HG02938 (cell line): Measurements from ENCODE around the gene DGKG.

Source experiments
- ATAC-seq: cut with Tn5 transposase; IDR thresholded peaks from one replicate; pipeline ENCODE4 v1.9.1; 2021; ENCODE audit warnings: mild to moderate bottlenecking, moderate library complexity; ENCODE audit not compliant: unreplicated experiment

DGKG gene

GRCh38 chr3:186368176-186368575 lies 6.1 kb upstream of the DGKG start:
- no peak for ATAC-seq

- ATAC-seq: no peak
Measured at GRCh38 chr3:186367631-186368030, 5.6 kb upstream of the DGKG start.

DNA sequence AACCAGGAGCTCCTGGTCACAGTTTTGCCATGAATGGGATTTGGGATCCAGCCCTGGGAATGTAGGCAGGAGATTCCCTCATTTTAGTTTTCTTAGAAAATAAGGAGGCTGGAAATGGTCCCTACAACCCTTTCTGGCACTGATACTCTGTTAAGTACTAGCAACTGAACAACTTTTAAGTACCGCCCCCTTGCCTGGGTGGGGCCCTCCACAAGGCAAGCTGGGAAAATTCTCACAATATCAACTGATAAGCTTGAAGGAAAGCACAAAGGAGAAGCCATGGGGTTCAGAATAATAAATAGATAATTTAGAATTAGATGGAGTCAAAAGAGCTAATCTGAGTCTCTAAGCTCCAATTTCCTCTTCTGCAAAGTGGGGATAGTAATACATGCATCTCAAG lies 4.2 kb upstream of the DGKG start:
- no peak for ATAC-seq

DNA sequence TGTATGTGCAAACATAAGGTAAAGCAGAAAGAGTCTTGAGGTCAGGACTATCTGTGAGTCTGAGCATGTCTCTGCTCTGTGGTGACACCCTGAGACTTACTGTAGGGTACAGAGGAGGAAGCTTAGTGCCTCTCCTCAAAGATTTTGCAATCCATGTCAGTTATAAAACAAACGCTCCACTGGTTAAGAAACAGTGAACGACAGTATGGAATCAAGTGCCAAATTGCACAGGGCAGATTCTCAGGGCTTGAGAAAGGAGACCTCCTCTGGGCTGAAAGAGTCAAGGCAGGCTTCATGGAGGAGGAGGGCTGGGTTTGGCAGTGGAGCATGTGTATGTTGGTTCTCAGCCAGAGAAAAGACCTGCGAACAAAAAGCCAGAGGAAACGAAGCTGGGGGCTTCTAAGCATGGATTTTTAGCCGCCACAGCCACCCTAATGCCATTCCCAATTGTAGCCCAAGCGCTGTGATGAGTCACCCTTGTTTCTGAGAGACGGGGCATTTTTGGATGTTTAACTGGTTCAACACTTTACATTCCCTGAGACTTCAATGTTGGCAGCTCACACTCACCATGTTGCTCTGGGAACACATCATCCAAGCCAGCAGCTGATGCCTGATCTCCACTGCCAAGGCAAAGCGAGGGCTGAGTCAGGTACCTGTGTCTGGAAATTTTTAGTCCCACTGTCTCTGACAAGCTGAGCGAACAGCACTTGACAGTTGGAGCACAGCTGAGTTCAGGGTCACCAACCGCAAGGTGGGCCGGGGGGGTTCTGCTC lies 3.4 kb upstream of the DGKG start:
- ATAC-seq: no peak

- ATAC-seq: no peak
Measured at GRCh38 chr3:186362988-186363387, 954 bp upstream of the DGKG start.

DNA sequence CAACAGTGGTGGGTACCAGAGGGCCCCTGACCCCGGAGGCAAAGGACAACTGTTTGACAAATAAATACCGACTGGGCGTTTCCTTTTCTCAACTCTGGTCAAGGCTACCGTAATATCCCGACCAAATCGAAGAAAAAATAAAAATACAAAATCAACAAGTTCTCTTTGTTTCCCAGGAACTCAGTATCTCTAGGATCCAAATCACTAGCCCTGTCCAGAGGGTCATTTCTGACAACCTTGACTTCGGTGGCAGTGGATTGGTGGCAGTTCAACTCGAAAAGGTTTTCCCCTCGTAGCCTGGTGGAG lies 456 bp upstream of the DGKG start:
- no peak for ATAC-seq

GRCh38 chr3:186361246-186361761 lies 730 bp downstream of the DGKG start:
- no peak for ATAC-seq

DNA sequence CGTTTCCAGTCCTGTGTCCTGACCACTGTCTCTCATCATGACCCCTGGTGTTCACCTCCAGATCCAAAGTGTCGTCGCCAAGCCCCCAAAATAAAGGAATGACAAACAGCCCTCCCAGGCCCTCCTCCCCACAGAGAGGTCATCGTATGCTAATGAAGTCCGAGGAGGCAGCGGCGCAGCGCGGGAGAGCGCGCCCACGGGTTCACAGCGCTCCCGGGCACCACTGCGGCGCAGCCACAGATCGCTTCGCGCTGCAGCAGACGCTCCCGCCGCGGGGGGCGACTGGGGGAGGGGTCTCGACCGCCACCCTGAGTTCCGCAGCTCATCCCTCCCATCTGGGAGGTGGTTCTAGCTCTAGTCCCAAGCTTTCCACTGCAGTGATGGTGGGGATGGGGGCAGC lies 1.3 kb downstream of the DGKG start:
- ATAC-seq: no peak

- ATAC-seq: no peak
Measured at GRCh38 chr3:186359078-186359477, 3.0 kb downstream of the DGKG start.

DNA sequence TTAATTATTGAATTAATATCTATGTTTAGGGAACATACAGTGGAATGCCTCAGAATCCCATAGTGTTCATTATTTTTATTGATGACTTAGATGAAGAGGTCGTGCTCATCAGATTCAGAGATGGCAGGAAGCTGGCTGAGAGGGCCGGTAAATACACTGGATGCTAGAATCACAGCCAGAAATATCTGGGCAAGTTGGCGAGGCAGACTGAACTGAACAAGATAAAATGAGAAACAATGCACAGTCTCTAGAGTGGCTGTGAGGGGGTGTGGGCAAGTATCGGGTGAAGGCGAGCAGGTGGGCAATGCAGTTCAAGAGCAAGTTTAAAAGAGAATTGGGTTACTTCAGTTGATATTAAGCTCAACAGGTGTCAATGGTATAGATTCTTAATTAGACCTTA lies 5.9 kb downstream of the DGKG start:
- no peak for ATAC-seq

GRCh38 chr3:186354100-186354499 lies 7.9 kb downstream of the DGKG start:
- no peak for ATAC-seq

DNA sequence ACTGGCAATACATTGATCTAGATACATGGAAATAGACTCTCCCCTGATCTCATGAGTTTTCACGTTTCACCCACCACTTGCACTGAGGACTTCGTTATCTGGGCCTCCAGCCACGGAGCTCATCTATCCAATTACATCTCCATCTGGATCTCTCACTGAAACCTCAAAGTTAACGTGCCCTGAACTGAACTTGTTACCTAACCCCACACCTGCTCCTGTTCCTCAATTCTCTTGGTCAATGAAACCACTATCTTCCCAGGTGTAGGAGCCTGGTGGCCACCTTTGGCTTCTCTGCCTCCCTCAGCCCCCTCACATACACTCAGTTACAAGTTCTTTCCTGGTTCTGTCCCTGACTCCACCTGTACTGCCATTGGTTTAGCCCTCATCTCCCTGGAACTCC lies 9.7 kb downstream of the DGKG start:
- ATAC-seq: no peak

DNA sequence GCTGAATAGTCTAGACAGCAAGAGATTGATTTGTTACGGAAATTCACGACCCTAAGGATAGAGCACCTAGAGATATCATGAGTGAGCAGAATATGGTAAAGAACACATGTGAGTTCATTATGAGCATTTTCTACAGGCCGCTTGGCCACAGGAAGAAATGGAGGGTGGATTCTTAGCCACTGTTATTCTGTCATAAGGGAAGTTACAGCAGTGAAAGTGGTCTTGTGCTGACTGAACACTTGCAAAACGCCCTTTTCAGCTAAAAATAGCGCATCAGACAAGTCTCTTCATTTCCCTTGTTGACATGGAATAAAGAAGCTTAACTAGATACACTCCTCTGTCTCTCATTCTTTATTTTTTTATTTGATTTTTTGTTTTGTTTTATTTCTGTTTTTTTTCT lies 19.8 kb downstream of the DGKG start:
- ATAC-seq: no peak

- no peak for ATAC-seq
Measured at GRCh38 chr3:186340204-186340603, 21.8 kb downstream of the DGKG start.

- ATAC-seq: no peak
Measured at GRCh38 chr3:186339180-186339918, 22.7 kb downstream of the DGKG start.

DNA sequence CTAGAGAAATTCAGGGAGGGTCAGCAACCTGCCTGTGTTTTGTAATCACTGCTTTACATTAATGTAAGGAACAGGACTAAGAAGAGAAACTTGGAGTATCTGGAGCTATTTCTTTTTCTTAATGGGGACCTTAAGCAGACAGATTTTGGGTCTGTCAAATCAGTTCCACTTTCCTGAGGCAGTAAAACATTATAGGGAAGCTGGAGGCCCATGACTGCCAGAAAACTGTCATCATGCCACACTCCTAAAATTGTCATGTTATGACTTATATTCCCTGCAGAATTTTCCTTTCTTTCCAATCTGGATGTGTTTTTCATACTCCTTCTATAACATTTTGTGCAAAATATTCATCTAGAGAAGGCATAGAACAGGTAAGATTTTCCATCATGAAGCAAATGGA lies 28.8 kb downstream of the DGKG start:
- no peak for ATAC-seq

- no peak for ATAC-seq
Measured at GRCh38 chr3:186330772-186331460, 31.1 kb downstream of the DGKG start.

GRCh38 chr3:186329589-186329988 lies 32.4 kb downstream of the DGKG start:
- no peak for ATAC-seq

- ATAC-seq: no peak
Measured at GRCh38 chr3:186327912-186328487, 34.0 kb downstream of the DGKG start.

- no peak for ATAC-seq
Measured at GRCh38 chr3:186322761-186323160, 39.3 kb downstream of the DGKG start.

DNA sequence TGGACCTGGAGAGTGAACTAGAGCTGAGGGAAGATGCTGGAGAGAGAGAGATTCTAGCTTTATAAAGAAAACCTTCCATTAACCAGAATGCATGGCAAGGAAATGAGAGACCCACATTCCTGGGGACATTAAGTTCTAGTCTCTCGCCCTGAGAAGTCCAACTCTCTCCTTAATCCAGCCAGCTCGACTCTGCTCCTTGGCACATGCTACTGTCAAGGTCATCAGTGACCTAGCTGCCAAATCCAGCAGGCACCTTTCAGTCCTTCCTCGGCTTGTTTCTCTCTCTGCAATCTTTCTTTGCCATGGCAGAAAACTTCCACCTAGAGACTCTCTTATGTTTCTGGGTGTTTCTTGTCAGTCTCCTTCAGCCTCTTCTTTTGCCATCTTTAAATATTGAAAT lies 40.3 kb downstream of the DGKG start:
- no peak for ATAC-seq
